Hematopoietic multipotent progenitor cell treated with erythropoietin and hydrocortisone succinate and interleukin-3 and kit ligand, for 6 days (in vitro differentiated cells): ENCODE data around the gene TBC1D10B.
"Not testable (repeated sequence)": the region's sequence is repeated elsewhere in the genome, so short reads cannot be mapped to it uniquely, and the experiment has no call there.

Source experiments
- DNase-seq: peaks from one replicate; pipeline ENCODE4 v3.0.0-alpha.2; 2015

The TBC1D10B gene

DNA sequence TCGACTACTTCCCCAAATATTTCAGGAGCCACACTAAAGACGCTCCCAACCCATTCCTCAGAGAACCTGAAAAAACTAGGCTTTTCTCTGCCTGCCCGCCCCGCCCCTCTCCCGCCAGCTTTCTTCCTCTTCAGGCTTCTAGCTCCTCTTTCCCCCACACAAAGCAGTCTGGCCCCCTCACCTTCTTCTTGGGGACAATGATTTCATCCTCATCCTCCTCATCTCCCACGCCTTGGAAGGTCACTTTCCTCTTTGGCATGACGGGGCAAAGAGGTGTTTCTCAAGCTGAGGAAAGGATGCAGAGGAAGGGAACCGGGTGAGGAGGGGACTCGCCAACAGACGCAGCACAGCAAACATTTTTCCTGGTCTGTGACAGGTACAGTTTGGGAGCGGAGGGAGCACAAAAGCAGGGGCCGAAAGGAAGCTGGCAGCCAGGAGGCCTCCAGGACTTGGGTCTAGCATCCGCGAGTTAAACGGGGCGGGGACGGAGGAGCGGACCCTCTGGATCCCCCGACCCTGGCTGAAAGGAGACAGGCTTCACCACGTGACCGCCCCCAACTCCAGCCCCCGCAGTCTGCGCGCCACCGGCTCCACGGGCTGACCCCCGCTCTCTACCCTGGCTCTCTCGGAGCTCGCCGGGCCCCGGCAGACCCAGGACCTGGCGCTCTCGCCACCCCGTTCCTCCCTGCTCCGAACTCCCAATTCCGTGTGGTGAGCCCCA, 15.7 kb downstream of the TBC1D10B start:
- DNase-seq: peak; percentile 37

DNA sequence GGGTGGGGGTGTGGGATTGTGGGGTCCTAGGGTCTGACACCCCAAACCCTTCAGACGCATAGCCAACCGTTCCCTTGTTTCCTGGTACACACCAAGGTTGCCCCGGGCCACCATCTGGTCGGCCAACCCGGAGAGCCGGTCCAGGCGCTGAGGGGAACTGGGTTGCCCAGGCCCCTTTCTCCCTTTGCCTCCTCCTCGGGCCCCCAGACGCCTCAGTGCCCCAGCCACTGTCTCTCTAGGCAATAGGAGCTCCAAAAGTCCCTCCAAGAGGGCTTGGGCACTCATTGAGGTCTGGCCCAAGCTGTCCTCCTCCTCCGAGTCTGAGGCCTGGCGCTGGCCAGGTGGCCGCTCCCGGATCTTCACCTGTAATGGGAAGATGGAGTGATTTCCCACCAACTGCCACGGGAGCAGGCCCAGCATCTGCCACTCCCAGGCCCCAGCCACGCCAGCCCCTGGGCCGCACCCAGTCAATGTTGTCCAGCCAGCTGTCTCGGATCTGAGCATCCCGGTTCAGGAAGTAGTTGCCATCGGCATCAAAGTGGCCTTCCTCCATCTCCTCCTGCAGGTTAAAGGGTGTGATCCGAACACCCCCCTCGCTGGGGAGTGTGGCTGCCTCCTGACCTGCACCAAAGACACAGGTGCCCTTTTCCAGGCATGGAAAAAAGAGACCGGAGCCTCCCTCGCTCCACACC, 16.7 kb downstream of the TBC1D10B start:
- DNase-seq: no peak

DNA sequence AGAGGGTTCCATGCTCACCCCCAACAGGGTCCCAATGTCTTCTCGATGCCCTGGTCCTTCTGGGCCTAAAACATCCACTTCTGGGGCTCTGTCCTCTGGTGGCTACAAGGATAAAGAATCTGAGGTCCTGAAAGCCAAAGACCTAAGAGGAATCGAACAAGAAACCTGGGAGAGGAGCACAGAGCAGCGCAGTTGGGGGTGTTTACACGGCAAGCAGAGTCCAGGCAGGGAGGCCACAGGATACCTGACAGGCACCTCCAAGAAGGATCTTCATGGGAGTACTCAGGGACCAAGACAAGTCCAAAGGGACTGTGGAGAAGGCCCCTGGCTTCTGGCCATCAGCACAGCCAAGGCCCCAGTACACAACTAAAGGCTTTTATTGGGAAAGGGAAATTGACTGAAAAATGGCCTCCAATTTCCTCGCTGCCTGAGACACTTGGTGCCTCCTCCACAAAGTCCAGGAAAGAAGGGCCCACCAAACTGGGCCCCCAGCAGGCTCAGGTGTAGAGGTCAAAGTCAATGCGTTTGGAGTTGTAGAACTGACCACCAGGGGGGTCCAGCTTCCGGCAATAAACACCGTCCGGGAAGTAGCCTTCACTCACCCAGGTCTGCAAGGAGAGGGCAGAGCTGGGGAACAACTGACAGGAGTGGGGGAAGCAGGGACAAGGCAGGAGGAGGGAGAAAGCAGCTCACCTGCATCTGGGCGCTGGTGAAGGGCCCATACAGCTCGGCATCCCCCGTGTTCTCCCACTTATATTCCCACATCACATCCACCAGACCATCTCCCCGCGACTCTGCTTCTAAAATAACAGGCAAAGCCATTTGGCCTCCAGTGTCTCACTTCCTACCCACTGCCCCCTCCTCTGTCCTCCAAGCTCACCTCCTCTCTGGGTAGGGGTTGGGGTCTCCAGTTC, 17.5 kb downstream of the TBC1D10B start:
- no peak for DNase-seq

DNA sequence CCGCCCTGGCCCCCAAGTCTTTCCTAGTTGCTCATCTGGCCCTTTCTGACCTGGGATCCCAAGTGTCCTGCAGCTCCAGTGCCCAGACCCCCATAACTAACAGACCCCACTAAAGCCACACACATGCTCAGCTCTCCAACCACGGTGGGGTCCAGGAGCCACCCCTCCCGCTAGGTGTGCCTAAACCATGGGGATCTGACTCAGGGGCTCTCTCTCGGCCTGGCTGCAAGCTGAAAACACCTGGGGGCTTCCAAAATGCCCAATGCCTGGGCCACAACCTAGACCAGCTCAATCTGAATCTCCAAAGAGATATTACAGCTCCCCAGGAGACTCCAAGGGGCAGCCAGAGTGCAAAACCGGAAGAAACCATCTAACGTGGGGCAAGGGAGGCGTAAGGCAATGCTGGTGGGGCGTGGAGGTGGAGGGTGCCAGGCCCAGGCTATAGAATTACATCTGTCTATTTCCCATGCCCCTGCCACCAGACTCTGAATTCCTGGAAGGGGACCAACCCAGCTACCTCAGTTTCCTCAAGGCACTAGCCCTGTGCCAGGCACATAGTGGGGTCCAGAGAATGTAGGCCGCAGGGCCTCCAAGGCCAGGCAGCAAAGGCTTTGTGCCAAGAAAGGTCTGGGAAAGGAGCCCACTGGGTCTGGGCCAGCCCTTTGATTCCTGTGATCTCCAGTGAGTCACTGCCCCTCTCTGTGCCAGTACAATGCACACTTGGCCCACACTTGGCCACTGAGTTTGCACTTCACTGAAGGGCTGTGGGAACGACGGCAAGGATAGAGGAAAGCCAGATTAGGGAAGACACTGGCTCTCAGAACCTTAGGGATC, 18.5 kb downstream of the TBC1D10B start:
- no peak for DNase-seq

DNA sequence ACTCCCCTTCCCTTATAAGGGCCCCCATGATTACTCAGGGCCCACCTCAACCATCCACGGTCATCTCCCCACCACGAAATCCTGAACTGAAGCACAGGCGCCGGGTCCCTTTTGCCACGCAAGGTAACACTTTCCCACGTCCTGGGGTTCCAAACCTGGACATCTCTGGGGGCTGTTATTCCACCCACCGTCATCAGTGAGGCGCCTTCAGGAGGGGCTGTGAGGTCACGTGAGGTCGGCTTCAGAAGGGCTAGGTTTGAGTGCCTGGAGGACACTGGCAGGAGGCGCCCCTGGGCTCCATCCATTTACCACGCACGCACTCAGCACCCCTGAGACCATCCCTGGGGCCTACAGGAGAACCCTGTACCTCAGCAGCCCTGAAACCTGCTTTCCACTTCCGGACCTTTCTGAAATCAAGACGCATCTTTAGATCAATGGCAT, 19.3 kb downstream of the TBC1D10B start:
- no peak for DNase-seq

DNA sequence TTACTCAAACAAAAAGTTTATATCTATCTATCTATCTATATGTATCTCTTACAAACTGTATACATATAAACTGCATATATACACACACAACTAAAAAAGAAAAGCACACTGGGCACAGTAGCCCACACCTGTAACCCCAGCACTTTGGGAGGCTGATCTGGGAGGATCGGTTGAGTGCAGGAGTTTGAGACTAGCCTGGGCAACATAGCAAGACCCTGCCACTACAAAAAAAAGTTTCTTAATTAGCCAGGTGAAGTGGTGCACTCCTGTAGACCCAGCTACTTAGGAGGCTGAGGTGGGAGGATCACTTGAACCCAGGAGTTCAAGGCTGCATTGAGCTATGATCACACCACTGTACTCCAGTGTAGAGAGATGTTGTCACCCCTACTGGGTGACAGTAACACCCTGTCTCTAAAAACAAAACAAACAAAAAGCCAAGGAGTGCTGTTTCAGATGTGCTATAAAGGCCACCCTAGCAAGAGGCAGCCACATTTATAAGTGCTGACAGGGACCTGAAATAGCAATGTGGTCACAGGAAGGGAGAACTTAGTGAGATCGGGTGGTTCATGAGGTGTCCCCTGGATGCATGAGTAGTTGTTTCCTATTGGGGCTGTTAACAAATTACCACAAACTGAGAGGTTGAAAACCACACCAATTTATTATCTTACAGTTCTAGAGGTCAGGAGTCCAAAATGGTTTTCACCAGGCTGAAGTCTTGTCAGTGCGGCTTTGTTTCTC, 20.0 kb downstream of the TBC1D10B start:
- peak; percentile 40 for DNase-seq

DNA sequence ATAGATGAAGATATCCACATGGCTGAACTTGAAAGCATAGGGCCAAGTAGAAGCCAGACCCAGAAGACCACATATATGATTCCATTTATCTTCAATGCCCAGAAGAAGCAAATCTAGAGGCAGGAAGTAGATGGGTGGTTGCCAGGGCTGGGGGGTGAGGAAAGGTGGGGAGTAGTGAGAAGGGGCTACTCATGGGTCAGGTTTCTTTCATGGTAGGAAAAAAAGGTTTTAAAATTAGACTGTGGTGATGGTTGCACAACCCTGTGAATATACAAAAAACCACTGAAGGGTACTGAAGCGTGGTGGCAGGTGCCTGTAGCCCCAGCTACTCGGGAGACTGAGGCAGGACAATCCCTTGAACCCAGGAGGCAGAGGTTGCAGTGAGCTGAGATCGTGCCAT, 20.6 kb downstream of the TBC1D10B start:
- peak; percentile 48 for DNase-seq

DNA sequence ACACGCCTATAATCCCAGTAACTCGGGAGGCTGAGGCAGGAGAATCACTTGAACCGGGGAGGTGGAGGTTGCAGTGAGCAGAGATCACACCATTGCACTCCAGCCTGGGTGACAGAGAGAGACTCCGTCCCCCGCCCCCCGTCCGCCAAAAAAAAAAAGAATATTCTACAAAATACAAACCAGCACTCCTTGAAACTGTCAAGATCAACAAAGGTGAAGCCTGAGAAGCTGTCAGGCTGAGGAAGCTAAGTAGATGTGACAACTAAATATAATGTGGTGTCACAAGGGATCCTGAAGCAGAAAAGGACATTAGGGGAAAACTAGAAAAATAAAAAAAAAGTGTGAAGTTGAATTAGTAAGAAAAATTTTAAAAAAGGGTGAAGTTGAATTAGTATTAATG, 21.4 kb downstream of the TBC1D10B start:
- DNase-seq: no peak

DNA sequence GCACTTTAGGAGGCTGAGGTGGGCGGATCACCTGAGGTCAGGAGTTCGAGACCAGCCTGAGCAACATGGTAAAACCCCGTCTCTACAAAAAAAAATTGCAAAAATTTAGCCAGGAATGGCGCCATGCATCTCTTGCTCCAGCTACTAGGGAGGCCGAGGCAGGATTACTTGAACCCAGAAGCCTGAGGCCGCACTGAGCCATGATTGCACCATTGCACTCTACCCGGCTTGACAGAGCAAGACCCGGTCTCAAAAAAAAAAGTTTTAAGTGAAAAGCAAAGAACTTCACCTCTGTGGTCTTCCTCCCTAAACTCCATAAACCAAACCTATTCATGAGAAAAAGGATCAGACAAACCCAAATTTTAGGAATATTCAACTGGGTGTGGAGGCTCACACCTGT, 22.2 kb downstream of the TBC1D10B start:
- DNase-seq: no peak

DNA sequence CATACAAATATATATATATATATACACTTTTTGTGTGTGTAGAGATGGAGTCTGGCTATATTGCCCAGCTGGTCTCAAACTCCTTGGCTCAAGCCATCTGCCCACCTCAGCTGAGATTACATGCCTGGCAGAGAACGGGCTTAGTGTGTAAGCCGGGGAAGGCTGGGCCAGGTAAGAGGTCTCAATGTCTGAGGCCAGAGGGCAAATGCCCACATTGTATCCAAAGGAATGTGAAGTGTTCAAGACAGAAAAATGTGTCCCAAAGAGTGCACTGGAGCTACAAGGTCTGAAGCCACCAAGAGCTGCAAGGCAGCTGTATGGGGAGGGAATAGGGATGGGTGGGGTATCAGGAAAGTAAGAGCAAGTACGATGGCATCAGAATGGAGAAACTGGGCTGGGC, 24.0 kb downstream of the TBC1D10B start:
- no peak for DNase-seq

DNA sequence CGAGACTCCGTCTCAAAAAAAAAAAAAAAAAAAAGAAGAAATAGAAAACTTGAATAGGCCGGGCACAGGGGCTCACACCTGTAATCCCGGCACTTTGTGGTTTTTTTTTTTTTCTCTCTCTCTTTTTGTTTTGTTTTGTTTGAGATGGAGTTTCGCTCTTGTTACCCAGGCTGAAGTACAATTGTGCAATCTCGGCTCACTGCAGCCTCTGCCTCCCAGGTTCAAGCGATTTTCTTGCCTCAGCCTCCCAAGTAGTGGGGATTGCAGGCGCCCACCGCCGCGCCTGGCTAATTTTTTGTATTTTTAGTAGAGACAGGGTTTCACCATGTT, 26.8 kb downstream of the TBC1D10B start:
- not testable (repeated sequence) for DNase-seq

DNA sequence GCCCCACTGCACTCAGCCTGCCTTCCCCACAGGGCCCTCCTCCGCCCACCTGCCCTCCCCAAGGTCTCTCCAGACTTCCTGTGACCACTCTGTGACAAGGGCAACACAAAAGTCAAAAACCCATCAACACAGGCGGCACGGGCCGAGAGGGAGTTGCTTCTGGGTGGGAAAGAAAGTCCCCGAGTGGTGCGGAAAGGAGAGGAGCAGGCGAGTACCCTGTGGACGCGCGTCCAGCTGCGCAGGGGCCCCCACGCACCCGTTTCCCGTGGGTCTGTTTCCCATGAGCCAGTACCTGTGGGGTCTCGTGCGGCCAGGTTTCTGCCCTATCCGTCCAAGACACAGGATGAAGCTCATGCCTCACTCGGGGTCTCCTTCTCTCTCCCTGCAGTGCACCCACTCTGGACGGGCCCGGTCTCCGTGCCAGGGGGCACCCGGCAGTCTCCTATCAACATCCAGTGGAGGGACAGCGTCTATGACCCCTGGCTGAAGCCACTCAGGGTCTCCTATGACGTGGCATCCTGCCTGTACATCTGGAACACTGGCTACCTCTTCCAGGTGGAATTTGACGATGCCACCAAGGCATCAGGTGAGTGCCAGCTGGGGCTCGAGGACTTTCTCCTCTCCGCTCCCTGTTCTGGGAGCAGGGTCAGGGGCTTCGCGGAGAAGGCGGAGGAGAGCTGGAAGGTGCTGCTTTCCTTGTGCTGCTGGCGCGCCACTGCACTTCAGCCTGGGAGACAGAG, 27.4 kb downstream of the TBC1D10B start:
- DNase-seq: no peak

DNA sequence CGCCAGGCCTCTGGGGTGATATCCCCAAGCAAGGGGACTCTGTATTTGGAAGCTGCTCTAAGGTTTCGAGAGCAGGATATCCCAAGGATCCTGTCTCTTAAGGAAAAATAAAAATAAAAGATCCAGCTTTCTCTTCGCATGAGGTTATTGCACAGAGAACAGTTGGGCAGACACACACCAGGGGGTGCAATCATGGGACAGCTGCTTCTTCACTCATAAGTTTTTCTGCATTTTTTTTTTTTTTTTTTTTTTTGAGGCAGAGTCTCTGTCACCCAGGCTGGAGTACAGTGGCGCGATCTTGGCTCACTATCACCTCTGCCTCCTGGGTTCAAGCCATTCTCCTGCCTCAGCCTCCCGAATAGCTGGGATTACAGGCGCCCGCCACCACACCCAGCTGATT, 28.3 kb downstream of the TBC1D10B start:
- DNase-seq: not testable (repeated sequence)

DNA sequence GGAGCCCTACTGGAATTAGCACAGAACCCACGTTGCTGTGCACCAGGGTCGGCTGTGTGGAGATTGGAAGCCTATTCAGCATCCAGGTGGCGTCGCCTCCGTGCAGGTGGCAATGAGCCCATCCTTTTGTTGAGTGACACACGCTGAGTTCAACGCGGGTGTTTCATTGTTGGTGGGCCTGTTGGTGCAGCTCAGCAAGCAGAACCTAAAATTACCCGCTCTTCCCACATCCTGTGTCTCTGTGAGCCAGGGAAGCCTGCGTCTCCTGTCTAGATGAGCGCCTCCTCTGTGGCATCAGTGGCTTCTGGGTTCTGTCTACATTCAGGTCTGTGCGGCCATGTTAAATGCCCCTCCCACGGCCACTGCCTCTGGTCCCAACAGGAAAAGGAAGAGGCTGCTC, 29.7 kb downstream of the TBC1D10B start:
- DNase-seq: no peak

DNA sequence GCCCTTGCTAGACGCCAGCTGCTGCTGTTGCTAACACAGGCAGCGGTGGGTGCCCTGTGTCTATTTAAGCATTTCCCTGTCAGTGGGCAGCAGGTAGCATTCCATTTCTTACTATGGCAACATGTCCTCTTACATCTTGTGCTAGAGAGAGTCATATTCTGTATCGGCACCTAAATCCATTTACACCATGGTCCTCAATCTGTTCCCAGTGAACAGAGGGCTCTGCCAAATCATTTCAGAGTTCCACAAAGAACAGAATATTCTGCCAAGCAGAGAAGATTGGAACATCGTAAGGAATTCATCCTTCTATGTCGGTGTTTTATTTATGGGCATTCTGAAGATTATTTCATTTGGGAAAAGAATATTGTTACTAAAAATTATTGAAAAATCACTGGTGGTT, 31.6 kb downstream of the TBC1D10B start:
- not testable (repeated sequence) for DNase-seq

DNA sequence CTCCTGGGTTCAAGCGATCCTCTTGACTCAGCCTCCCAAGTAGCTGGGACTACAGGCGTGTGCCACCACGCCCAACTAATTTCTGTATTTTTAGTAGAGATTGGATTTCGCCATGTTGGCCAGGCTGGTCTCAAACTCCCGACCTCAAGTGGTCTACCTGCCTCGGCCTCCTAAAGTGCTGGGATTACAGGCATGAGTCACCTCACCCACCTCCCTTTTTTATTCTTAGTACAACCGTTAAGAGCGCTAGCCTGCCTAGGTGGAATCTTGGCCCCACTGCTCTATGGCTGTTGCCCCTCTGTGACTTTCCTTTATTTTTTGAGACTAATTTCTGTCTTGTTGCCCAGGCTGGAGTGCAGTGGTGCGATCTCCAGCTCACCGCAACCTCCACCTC, 32.3 kb downstream of the TBC1D10B start:
- DNase-seq: not testable (repeated sequence)

DNA sequence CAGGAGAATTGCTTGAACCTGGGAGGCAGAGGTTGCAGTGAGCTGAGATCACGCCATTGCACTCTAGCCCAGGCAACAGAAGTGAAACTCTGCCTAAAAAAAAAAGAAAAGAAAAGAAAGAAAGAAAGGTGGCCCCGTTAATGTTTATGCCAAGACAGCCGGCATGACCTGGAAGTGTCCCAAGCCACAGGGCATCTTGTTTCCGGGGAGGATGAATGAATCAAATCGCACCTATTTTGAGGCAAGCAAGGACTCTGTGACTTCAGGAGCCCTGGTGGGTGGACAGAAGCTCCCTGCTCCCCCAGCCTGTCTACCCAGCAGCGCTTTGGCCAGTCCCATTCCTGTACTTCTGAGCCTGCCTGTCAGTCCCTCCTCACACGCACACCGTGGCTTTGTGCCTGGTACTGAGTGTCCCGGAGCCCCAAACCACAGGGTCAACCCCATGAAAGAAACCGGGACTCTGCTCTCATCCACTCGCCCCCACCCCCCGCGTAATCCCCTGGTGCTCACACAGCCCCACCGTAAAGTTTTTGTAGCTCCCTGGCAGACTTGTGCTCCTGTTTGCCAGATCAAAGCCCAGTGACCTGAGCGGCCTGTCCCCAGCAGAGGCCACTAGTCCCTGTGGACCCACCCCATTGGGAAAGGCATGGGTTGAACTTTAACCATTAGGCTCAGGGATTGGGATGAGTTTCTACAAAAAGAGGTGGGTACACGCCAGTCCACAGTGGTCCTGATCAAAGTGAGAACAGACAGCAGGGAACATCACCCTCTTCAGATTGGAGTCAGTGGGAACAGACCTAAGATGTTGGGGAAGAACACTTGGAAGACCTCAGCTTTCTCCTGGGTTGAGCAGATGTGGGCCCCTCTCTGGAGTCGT, 34.5 kb downstream of the TBC1D10B start:
- DNase-seq: peak; percentile 47

DNA sequence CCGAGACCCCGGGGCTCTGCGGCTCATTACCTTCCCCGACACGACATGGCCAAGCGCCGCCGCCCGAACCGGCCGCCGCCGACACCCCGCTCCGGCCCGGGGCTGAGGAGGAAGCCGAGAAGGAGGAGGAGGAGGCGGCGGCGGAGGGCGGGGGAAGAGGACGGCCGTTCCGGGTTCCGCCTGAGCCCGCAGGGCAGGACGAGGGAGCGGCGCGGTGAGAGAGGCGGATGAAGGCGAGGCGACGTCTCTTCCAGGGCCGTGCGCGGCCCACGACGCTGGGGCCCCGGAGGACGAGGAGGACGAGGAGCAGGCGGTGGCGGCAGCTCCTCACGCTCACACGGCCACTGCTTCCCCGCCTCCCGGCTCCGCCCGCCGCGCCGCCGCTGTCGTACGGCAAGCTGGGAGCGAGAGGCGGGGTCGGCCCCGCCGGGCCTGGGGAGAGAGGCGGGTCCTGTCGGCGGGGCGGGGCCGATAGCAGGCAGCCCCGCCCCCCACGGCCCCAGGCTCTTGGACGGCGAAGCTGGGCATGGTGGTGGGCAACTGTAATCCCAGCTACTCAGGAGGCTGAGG, 35.2 kb downstream of the TBC1D10B start:
- peak; percentile 82 for DNase-seq

DNA sequence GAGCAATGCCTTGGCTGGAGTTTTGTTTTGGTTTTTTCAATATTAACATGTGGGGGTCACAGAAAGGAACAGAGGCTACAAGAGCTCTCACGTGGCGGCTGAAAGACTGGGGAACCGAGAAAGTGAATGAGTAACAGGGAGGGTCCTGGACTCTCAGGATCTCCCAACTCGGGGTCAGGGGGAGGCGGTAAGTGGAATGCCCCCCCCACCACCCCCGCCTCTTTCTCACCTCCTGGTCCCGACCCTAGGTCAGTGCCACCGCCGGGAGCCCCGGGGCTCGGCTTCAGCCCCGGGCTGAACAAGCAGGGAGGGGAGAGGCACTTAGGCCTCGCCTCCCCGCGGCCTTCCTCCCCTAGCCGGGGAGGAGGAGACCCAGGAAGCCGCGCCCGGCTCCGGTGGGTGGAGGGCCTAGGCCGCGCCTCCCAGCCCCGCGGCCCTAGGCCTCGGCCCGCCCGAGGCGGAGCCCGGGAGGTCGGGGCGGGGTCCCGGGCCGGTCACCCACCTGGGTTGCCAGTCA, 35.8 kb downstream of the TBC1D10B start:
- peak; percentile 86 for DNase-seq

DNA sequence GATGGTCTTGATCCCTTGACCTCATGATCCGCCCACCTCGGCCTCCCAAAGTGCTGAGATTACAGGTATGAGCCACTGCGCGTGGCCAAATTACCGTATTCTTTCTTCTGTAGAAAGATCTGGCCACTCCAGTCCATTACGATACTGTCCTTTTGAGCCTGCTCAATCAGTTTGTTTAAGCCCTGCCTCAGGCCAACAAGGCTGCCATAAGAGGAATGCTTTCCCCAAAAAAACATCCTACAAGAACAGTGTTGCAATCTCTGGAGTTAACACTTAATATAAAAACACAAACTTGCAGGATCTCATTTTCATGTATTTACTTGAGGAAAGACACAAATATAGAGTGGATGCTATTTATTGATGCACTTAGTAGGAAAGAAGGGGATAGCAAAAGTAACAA, 46.1 kb downstream of the TBC1D10B start:
- DNase-seq: not testable (repeated sequence)
